GM10248 (cell line): ENCODE results near the gene SYNE2.
"Not testable (repeated sequence)": the region's sequence is repeated elsewhere in the genome, so short reads cannot be mapped to it uniquely, and the experiment has no call there.

Source experiments
- CTCF ChIA-PET: fragments of 300-600 bp; sonication (Branson Sonifier 250); formaldehyde crosslinking; extraction: SDS; loops from one replicate; lab custom pipeline; 2021; ENCODE audit warnings: antibody characterized with exemption; lab: Yijun Ruan, JAX
- POLR2A ChIA-PET: fragments of 350-650 bp; sonication (Branson Sonifier 250); formaldehyde crosslinking; extraction: SDS; loops from one replicate; lab custom pipeline; 2020; ENCODE audit warnings: antibody characterized with exemption; lab: Yijun Ruan, JAX
- DNase-seq: peaks from one replicate; pipeline ENCODE4 v3.0.0; 2012; ENCODE audit errors: extremely low spot score
- CTCF ChIP-seq: IDR thresholded peaks from 2 replicates; pipeline ENCODE4 v1.5.1; 2012; ENCODE audit warnings: mild to moderate bottlenecking, low read depth; ENCODE audit errors: extremely low read depth, missing control alignments, control extremely low read depth

The SYNE2 gene

GRCh38 chr14:64114796-64115195 is 262.0 kb downstream of the SYNE2 start:
- POLR2A ChIA-PET: no interaction called here

GRCh38 chr14:64115401-64115800 is 262.6 kb downstream of the SYNE2 start:
- TF ChIP-seq CTCF: no peak
- DNase-seq: no peak
- CTCF ChIA-PET: interaction anchor here (1.7 kb wide), 1 partner anchor 32 kb away, joined by 4 read pairs; no protein-coding TSS in a partner anchor
- POLR2A ChIA-PET: no interaction called here

More at GRCh38 chr14:64114796-64115195, 262.0 kb downstream of the SYNE2 start:
- no peak for TF ChIP-seq CTCF
- CTCF ChIA-PET: interaction anchor here (1.7 kb wide), 1 partner anchor 32 kb away, joined by 4 read pairs; no protein-coding TSS in a partner anchor
- DNase-seq: no peak

- CTCF ChIA-PET: interaction anchor here (0.9 kb wide), 1 partner anchor 45 kb away, joined by 3 read pairs; no protein-coding TSS in a partner anchor
- no peak for TF ChIP-seq CTCF
- DNase-seq: no peak
- POLR2A ChIA-PET: no interaction called here
Measured at GRCh38 chr14:64117671-64118402, 265.0 kb downstream of the SYNE2 start.

GRCh38 chr14:64118403-64118742 is 265.6 kb downstream of the SYNE2 start:
- DNase-seq, CTCF ChIA-PET, POLR2A ChIA-PET: not testable (repeated sequence)

GRCh38 chr14:64118892-64119291 is 266.1 kb downstream of the SYNE2 start:
- CTCF ChIA-PET: no interaction called here
- TF ChIP-seq CTCF: no peak
- POLR2A ChIA-PET: no interaction called here
- no peak for DNase-seq

GRCh38 chr14:64119500-64119899 is 266.7 kb downstream of the SYNE2 start:
- no peak for TF ChIP-seq CTCF
- CTCF ChIA-PET: interaction anchor here (1.2 kb wide), 1 partner anchor 9 kb away, joined by 3 read pairs; no protein-coding TSS in a partner anchor
- DNase-seq: no peak
- POLR2A ChIA-PET: no interaction called here

- DNase-seq: no peak
- CTCF ChIA-PET: interaction anchor here (1.2 to 1.5 kb wide), 2 partner anchors 10 to 18 kb away, joined by 3 to 4 read pairs; no protein-coding TSS in a partner anchor
- TF ChIP-seq CTCF: no peak
- POLR2A ChIA-PET: no interaction called here
Measured at GRCh38 chr14:64119980-64120379, 267.2 kb downstream of the SYNE2 start.
